C4-2B (cell line): ENCODE results near the gene FZD10.

ENCODE experiments used
- H3K27ac ChIP-seq: fragments of 450-650 bp; 2 replicates; pipeline ENCODE4 v1.5.1; 2017
- ZFX ChIP-seq: fragments of 450-650 bp; IDR thresholded peaks from 2 replicates; pipeline ENCODE4 v1.6.1; 2017
- TF ChIP-seq, protein P1 (sequence below): fragments of 450-650 bp; conservative IDR thresholded peaks from 2 replicates; pipeline ENCODE4 v1.5.1; 2017; ENCODE audit warnings: mild to moderate bottlenecking

The FZD10 gene

DNA sequence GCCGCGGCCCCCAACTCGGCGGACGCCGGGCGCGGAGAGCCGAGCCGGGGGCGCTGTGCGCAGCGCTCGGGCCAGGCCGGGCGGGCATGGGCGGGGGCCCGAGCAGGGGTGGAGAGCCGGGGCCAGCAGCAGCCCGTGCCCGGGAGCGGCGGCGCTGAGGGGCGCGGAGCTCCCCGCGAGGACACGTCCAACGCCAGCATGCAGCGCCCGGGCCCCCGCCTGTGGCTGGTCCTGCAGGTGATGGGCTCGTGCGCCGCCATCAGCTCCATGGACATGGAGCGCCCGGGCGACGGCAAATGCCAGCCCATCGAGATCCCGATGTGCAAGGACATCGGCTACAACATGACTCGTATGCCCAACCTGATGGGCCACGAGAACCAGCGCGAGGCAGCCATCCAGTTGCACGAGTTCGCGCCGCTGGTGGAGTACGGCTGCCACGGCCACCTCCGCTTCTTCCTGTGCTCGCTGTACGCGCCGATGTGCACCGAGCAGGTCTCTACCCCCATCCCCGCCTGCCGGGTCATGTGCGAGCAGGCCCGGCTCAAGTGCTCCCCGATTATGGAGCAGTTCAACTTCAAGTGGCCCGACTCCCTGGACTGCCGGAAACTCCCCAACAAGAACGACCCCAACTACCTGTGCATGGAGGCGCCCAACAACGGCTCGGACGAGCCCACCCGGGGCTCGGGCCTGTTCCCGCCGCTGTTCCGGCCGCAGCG is 639 bp downstream of the FZD10 start:
- no peak for TF ChIP-seq ZFX
- TF ChIP-seq, protein P1, sequence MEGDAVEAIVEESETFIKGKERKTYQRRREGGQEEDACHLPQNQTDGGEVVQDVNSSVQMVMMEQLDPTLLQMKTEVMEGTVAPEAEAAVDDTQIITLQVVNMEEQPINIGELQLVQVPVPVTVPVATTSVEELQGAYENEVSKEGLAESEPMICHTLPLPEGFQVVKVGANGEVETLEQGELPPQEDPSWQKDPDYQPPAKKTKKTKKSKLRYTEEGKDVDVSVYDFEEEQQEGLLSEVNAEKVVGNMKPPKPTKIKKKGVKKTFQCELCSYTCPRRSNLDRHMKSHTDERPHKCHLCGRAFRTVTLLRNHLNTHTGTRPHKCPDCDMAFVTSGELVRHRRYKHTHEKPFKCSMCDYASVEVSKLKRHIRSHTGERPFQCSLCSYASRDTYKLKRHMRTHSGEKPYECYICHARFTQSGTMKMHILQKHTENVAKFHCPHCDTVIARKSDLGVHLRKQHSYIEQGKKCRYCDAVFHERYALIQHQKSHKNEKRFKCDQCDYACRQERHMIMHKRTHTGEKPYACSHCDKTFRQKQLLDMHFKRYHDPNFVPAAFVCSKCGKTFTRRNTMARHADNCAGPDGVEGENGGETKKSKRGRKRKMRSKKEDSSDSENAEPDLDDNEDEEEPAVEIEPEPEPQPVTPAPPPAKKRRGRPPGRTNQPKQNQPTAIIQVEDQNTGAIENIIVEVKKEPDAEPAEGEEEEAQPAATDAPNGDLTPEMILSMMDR = no peak
- no peak overlapping the region for H3K27ac ChIP-seq

DNA sequence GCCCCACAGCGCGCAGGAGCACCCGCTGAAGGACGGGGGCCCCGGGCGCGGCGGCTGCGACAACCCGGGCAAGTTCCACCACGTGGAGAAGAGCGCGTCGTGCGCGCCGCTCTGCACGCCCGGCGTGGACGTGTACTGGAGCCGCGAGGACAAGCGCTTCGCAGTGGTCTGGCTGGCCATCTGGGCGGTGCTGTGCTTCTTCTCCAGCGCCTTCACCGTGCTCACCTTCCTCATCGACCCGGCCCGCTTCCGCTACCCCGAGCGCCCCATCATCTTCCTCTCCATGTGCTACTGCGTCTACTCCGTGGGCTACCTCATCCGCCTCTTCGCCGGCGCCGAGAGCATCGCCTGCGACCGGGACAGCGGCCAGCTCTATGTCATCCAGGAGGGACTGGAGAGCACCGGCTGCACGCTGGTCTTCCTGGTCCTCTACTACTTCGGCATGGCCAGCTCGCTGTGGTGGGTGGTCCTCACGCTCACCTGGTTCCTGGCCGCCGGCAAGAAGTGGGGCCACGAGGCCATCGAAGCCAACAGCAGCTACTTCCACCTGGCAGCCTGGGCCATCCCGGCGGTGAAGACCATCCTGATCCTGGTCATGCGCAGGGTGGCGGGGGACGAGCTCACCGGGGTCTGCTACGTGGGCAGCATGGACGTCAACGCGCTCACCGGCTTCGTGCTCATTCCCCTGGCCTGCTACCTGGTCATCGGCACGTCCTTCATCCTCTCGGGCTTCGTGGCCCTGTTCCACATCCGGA is 1.4 kb downstream of the FZD10 start:
- TF ChIP-seq, protein P1 = no peak
- TF ChIP-seq ZFX = no peak

DNA sequence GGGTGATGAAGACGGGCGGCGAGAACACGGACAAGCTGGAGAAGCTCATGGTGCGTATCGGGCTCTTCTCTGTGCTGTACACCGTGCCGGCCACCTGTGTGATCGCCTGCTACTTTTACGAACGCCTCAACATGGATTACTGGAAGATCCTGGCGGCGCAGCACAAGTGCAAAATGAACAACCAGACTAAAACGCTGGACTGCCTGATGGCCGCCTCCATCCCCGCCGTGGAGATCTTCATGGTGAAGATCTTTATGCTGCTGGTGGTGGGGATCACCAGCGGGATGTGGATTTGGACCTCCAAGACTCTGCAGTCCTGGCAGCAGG is 1.9 kb downstream of the FZD10 start:
- no peak for TF ChIP-seq ZFX
- TF ChIP-seq, protein P1 = no peak
- no peak overlapping the region for H3K27ac ChIP-seq

More for the DNA sequence above, 1.4 kb downstream of the FZD10 start:
- no peak overlapping the region for H3K27ac ChIP-seq

DNA sequence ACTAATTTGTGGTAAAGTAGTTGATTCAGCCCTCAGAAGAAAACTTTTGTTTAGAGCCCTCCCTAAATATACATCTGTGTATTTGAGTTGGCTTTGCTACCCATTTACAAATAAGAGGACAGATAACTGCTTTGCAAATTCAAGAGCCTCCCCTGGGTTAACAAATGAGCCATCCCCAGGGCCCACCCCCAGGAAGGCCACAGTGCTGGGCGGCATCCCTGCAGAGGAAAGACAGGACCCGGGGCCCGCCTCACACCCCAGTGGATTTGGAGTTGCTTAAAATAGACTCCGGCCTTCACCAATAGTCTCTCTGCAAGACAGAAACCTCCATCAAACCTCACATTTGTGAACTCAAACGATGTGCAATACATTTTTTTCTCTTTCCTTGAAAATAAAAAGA is 2.7 kb downstream of the FZD10 start:
- H3K27ac ChIP-seq = no peak overlapping the region
- TF ChIP-seq ZFX = no peak
- TF ChIP-seq, protein P1 = no peak

DNA sequence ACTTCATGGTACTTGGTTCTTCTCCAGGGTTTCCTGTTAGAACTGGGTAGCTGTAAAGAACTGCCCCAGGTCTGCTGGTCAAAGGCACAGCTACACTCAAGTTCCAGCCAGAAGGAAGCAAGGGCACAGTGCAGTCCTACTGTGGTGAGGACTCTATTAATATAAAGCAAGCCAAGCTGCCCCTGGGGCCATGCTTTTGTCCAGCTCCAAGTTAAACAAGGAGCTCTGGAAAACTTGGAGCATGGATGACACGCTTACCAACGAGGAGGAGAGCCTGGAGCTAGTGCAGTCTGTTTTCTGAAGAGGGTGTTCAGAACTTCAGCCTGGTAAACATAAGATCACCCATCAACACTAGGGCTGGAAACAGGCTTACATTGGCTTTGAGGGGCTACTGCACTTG is 4.0 kb downstream of the FZD10 start:
- no peak overlapping the region for H3K27ac ChIP-seq
- TF ChIP-seq ZFX = no peak
- TF ChIP-seq, protein P1 = no peak

DNA sequence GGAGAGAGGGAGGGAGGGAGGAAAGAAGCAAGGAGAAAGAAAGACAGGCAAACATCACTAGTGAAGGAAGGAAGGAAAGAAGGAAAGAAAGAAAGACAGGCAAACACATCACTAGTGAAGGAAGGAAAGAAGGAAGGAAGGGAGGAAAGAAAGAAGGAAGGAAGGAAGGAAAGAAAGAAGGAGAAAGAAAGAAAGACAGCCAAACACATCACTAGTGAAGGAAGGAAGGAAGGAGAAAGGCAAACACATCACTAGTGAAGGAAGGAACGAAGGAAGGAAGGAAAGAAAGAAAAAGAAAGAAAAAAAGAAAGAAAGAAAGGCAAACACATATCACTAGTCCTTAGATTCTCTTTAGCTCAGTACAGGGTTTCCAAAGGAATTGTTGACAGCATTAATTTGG is 5.3 kb downstream of the FZD10 start:
- H3K27ac ChIP-seq = no peak overlapping the region
- TF ChIP-seq, protein P1 = no peak
- TF ChIP-seq ZFX = no peak

DNA sequence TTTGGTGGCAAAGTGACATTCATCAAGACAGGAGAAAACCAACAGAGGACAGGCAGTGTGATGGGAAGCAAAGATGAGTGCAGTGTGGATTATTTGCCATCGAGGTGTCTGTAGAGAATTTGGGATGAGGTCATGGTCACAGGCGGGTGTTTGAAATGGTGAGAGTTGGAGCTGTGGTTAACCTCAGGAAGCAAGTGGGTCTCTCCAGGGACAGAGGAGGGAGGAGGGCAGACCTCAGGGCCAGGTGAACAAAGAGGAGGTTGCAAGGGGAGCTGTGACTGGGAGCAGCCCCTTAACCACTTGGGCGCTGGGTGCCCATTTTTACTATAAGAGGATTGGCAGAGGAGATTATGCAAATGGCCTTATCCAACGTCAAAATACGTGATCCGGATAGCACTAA is 7.0 kb downstream of the FZD10 start:
- H3K27ac ChIP-seq = no peak overlapping the region
- TF ChIP-seq, protein P1 = no peak
- no peak for TF ChIP-seq ZFX
